ENCODE results near the gene PRTG. TPM values are rescaled to one million over a fixed set of nuclear protein-coding genes. Genes with fewer than 3 reads are reported as not detected.
"Not testable (repeated sequence)": the region's sequence is repeated elsewhere in the genome, so short reads cannot be mapped to it uniquely, and the experiment has no call there.

The PRTG gene
- total RNA-seq, 2 experiments from 2014 or later: not detected

GRCh38 chr15:55737373-55737772 is 5.6 kb downstream of the PRTG start:
- Mint-ChIP-seq H3K9me3 (no peaks in the 10 kb centered on the region), H3K4me1 (no peaks in the 10 kb centered on the region), H3K36me3 (no peaks in the 10 kb centered on the region), H3K4me3 (no peak overlapping the region), H3K27me3 (peaks cover 38% of the 10 kb centered on the region), H3K27ac (no peak overlapping the region)
- DNase-seq (no peak), ATAC-seq (ENCODE audit: low read depth) (no peak)
- POLR2A ChIA-PET: interaction anchor here (0.9 kb wide), 1 partner anchor 12 kb away, joined by 3 read pairs; no protein-coding TSS in a partner anchor

- POLR2A ChIA-PET: interaction anchor here (0.9 kb wide), 1 partner anchor 13 kb away, joined by 3 read pairs; no protein-coding TSS in a partner anchor
- Mint-ChIP-seq H3K4me3 (no peak overlapping the region), H3K36me3 (no peaks in the 10 kb centered on the region), H3K4me1 (no peaks in the 10 kb centered on the region), H3K27me3 (peaks cover 43% of the 10 kb centered on the region), H3K27ac (no peak overlapping the region), H3K9me3 (no peaks in the 10 kb centered on the region)
- no peak for DNase-seq
- no peak for ATAC-seq (ENCODE audit: low read depth)
Observed at GRCh38 chr15:55736756-55737155, 6.2 kb downstream of the PRTG start.

- H3K4me3 Mint-ChIP-seq: no peak overlapping the region
- no peaks in the 10 kb centered on the region for H3K36me3 Mint-ChIP-seq
- peaks cover 48% of the 10 kb centered on the region for H3K27me3 Mint-ChIP-seq
- POLR2A ChIA-PET: no interaction called here
- no peaks in the 10 kb centered on the region for H3K4me1 Mint-ChIP-seq
- DNase-seq (no peak), ATAC-seq (ENCODE audit: low read depth) (no peak)
- no peak overlapping the region for H3K27ac Mint-ChIP-seq
- no peaks in the 10 kb centered on the region for H3K9me3 Mint-ChIP-seq
Observed at GRCh38 chr15:55734641-55735040, 8.3 kb downstream of the PRTG start.

- POLR2A ChIA-PET; H3K9me3 Mint-ChIP-seq; ATAC-seq (ENCODE audit: low read depth); H3K4me3 Mint-ChIP-seq; DNase-seq; H3K36me3 Mint-ChIP-seq; H3K4me1 Mint-ChIP-seq; H3K27ac Mint-ChIP-seq: not testable (repeated sequence)
- H3K27me3 Mint-ChIP-seq: peaks cover 40% of the 10 kb centered on the region
Observed at GRCh38 chr15:55733461-55733860, 9.5 kb downstream of the PRTG start.

GRCh38 chr15:55721554-55722185 is 21.3 kb downstream of the PRTG start:
- no peak for DNase-seq
- no peak overlapping the region for H3K4me3 Mint-ChIP-seq
- ATAC-seq (ENCODE audit: low read depth): no peak
- peaks cover 26% of the 10 kb centered on the region for H3K27me3 Mint-ChIP-seq
- H3K9me3 Mint-ChIP-seq: peaks cover 3% of the 10 kb centered on the region
- POLR2A ChIA-PET: no interaction called here
- H3K4me1 Mint-ChIP-seq: no peaks in the 10 kb centered on the region
- H3K36me3 Mint-ChIP-seq: no peaks in the 10 kb centered on the region
- H3K27ac Mint-ChIP-seq: no peak overlapping the region

- no peaks in the 10 kb centered on the region for H3K36me3 Mint-ChIP-seq
- no peak for DNase-seq
- peaks cover 23% of the 10 kb centered on the region for H3K27me3 Mint-ChIP-seq
Observed at GRCh38 chr15:55715355-55716076, 27.4 kb downstream of the PRTG start.

GRCh38 chr15:55714064-55714463 is 28.9 kb downstream of the PRTG start:
- Mint-ChIP-seq H3K27ac (no peak overlapping the region), H3K4me1 (no peaks in the 10 kb centered on the region), H3K9me3 (no peaks in the 10 kb centered on the region), H3K27me3 (peaks cover 19% of the 10 kb centered on the region), H3K36me3 (no peaks in the 10 kb centered on the region), H3K4me3 (no peak overlapping the region)
- ATAC-seq (ENCODE audit: low read depth): no peak
- POLR2A ChIA-PET: no interaction called here
- no peak for DNase-seq

More at GRCh38 chr15:55715355-55716076, 27.4 kb downstream of the PRTG start:
- Mint-ChIP-seq H3K9me3 (no peaks in the 10 kb centered on the region), H3K27ac (no peak overlapping the region), H3K4me3 (no peak overlapping the region), H3K4me1 (no peaks in the 10 kb centered on the region)
- POLR2A ChIA-PET: no interaction called here
- ATAC-seq (ENCODE audit: low read depth): no peak

GRCh38 chr15:55712363-55712762 is 30.6 kb downstream of the PRTG start:
- no peaks in the 10 kb centered on the region for H3K36me3 Mint-ChIP-seq
- H3K27me3 Mint-ChIP-seq: peaks cover 16% of the 10 kb centered on the region

GRCh38 chr15:55710286-55710685 is 32.7 kb downstream of the PRTG start:
- no peaks in the 10 kb centered on the region for H3K9me3 Mint-ChIP-seq
- no peak for DNase-seq
- ATAC-seq (ENCODE audit: low read depth): no peak
- POLR2A ChIA-PET: no interaction called here
- H3K36me3 Mint-ChIP-seq: no peaks in the 10 kb centered on the region
- H3K27me3 Mint-ChIP-seq: peaks cover 14% of the 10 kb centered on the region
- no peaks in the 10 kb centered on the region for H3K4me1 Mint-ChIP-seq
- H3K4me3 Mint-ChIP-seq: no peak overlapping the region
- H3K27ac Mint-ChIP-seq: no peak overlapping the region

More at GRCh38 chr15:55712363-55712762, 30.6 kb downstream of the PRTG start:
- DNase-seq (no peak), ATAC-seq (ENCODE audit: low read depth) (no peak)
- H3K9me3 Mint-ChIP-seq: no peaks in the 10 kb centered on the region
- no peak overlapping the region for H3K27ac Mint-ChIP-seq
- POLR2A ChIA-PET: no interaction called here
- H3K4me1 Mint-ChIP-seq: no peaks in the 10 kb centered on the region
- H3K4me3 Mint-ChIP-seq: no peak overlapping the region

GRCh38 chr15:55709458-55709857 is 33.5 kb downstream of the PRTG start:
- H3K4me3 Mint-ChIP-seq: no peak overlapping the region
- ATAC-seq (ENCODE audit: low read depth): no peak
- peaks cover 11% of the 10 kb centered on the region for H3K27me3 Mint-ChIP-seq
- no peak overlapping the region for H3K27ac Mint-ChIP-seq
- H3K4me1 Mint-ChIP-seq: no peaks in the 10 kb centered on the region
- DNase-seq: no peak
- POLR2A ChIA-PET: no interaction called here
- H3K9me3 Mint-ChIP-seq: no peaks in the 10 kb centered on the region
- H3K36me3 Mint-ChIP-seq: no peaks in the 10 kb centered on the region

- Mint-ChIP-seq H3K27me3 (peaks cover 5% of the 10 kb centered on the region), H3K4me3 (no peak overlapping the region), H3K4me1 (peaks cover 5% of the 10 kb centered on the region), H3K27ac (no peak overlapping the region), H3K36me3 (no peaks in the 10 kb centered on the region), H3K9me3 (no peaks in the 10 kb centered on the region)
- POLR2A ChIA-PET: no interaction called here
- DNase-seq (no peak), ATAC-seq (ENCODE audit: low read depth) (no peak)
Observed at GRCh38 chr15:55708720-55709119, 34.2 kb downstream of the PRTG start.

GRCh38 chr15:55707951-55708350 is 35.0 kb downstream of the PRTG start:
- Mint-ChIP-seq H3K4me1 (peaks cover 8% of the 10 kb centered on the region), H3K4me3 (no peak overlapping the region), H3K27me3 (peaks cover 8% of the 10 kb centered on the region), H3K27ac (no peak overlapping the region), H3K36me3 (no peaks in the 10 kb centered on the region), H3K9me3 (no peaks in the 10 kb centered on the region)
- DNase-seq (no peak), ATAC-seq (ENCODE audit: low read depth) (no peak)
- POLR2A ChIA-PET: no interaction called here

GRCh38 chr15:55707518-55707917 is 35.4 kb downstream of the PRTG start:
- no peaks in the 10 kb centered on the region for H3K36me3 Mint-ChIP-seq
- H3K9me3 Mint-ChIP-seq: no peaks in the 10 kb centered on the region
- ATAC-seq (ENCODE audit: low read depth) (no peak), DNase-seq (no peak)
- POLR2A ChIA-PET: no interaction called here
- peaks cover 8% of the 10 kb centered on the region for H3K4me1 Mint-ChIP-seq
- H3K4me3 Mint-ChIP-seq: no peak overlapping the region
- no peak overlapping the region for H3K27ac Mint-ChIP-seq
- peaks cover 9% of the 10 kb centered on the region for H3K27me3 Mint-ChIP-seq

GRCh38 chr15:55703873-55704301 is 39.1 kb downstream of the PRTG start:
- H3K27ac Mint-ChIP-seq: no peak overlapping the region
- no peaks in the 10 kb centered on the region for H3K36me3 Mint-ChIP-seq
- no peaks in the 10 kb centered on the region for H3K9me3 Mint-ChIP-seq
- no peak overlapping the region for H3K4me3 Mint-ChIP-seq
- no peak for DNase-seq
- POLR2A ChIA-PET: no interaction called here
- peaks cover 19% of the 10 kb centered on the region for H3K27me3 Mint-ChIP-seq
- peak; percentile 42 for ATAC-seq (ENCODE audit: low read depth)
- H3K4me1 Mint-ChIP-seq: peaks cover 8% of the 10 kb centered on the region
